ENCODE data around the gene TSPAN9. TPM values are rescaled to one million over a fixed set of nuclear protein-coding genes. Genes with fewer than 3 reads are reported as not detected.
A peak's percentile ranks its signal among the peaks of the same experiment; 100 is the strongest.

TSPAN9 gene
- total RNA-seq, 1 donor from 2014 or later, result 109 TPM

DNA sequence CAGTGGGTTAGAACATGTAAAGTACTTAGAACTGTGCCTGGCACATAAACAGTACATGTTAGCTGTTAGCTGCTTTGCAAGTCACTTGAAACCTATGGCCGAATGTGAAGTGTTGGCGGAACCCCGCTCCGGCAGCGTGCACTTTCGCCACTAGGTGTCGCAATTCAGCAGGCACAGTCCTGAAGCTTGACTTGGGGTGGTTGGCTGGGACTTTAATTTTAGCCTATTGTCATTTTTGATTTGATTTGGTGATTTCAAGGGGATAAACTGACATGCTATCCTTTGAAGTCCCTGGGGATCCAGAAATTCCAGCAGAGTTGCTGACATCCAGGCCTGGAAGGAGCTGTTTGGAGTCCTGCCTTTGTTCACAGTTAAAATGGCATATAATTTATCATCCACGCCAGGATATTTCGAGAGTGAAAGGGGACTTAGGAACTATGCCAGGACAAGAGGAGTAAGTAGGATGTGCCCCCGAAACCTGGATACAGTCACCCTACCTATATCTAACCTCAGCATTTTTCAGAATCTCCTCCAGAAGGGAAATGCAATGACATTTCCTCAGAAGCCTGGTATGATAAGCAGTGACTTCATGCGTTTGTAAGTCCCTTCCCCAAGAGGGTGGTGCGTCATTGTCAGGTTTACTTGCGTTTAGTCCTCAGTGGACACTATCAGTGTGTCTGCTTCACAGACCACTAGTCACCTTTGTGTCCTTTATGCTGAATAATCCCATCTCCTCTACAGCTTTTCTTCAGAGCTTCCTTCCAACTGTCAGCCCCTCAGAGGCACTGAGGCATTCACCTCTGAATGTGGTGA lies 3.5 kb upstream of the TSPAN9 start:
- H3K4me3 ChIP-seq, result no peak overlapping the region
- H3K36me3 ChIP-seq, result no peaks in the 10 kb centered on the region
- H3K4me1 ChIP-seq, result peaks cover 6 to 23% of the 10 kb centered on the region in 2 donors
- no peaks in the 10 kb centered on the region for H3K27me3 ChIP-seq
- peak overlapping the region; percentile 47 to 65 for H3K27ac ChIP-seq
- intact Hi-C loops (cut with DNase I), result loop anchor here (1.0 to 10.0 kb wide), 4 partner anchors 61 to 731 kb away; no protein-coding TSS in a partner anchor
- H3K9me3 ChIP-seq, result no peaks in the 10 kb centered on the region
- peak in 1 of 2 donors; percentile 92 for DNase-seq (ENCODE audit: low spot score in 2 of 2)
- TF ChIP-seq CTCF (IDR thresholded peaks at IDR 0.05), result peak; percentile 74 to 98 (median 97)

DNA sequence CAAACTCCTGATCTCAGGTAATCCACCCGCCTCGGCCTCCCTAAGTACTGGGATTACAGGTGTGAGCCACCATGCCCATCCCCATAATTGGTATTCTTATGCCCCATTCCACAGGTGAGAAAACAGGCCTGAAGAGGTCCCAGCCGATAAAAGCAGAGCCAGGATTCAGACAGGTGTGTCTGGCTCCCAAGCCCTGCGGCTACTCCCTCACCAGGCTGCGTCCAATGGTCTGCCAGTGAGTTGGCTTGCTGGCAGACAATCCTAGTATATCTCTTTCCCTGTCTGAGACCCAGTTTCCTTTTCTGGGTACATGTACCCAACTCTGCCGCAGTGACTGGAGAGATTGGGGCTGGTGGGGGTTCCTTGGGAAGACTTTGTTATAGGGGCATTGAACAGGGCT lies 1.9 kb upstream of the TSPAN9 start:
- no peak overlapping the region for H3K4me3 ChIP-seq
- TF ChIP-seq CTCF (IDR thresholded peaks at IDR 0.05), result no peak
- H3K27ac ChIP-seq, result peak overlapping the region in 1 of 2 donors; percentile 87
- intact Hi-C loops (cut with DNase I), result loop anchor here (2.0 to 10.0 kb wide), 4 partner anchors 127 to 1197 kb away; partner anchors contain the start of gene CCND2
- DNase-seq (ENCODE audit: low spot score in 2 of 2), result no peak
- H3K27me3 ChIP-seq, result no peaks in the 10 kb centered on the region
- no peaks in the 10 kb centered on the region for H3K9me3 ChIP-seq
- no peaks in the 10 kb centered on the region for H3K36me3 ChIP-seq
- H3K4me1 ChIP-seq, result peaks cover 6 to 23% of the 10 kb centered on the region in 2 donors

- DNase-seq (ENCODE audit: low spot score in 2 of 2), result peak in 1 of 2 donors; percentile 73
- no peaks in the 10 kb centered on the region for H3K27me3 ChIP-seq
- H3K4me1 ChIP-seq, result peaks cover 6 to 23% of the 10 kb centered on the region in 2 donors
- TF ChIP-seq CTCF (IDR thresholded peaks at IDR 0.05), result no peak
- peak overlapping the region; percentile 85 to 88 for H3K27ac ChIP-seq
- no peaks in the 10 kb centered on the region for H3K9me3 ChIP-seq
- intact Hi-C loops (cut with DNase I), result loop anchor here (1.0 to 10.0 kb wide), 6 partner anchors 20 to 1195 kb away; partner anchors contain the start of gene CCND2
- H3K4me3 ChIP-seq, result peak overlapping the region; percentile 85 to 100
- no peaks in the 10 kb centered on the region for H3K36me3 ChIP-seq
These were observed 448 bp downstream of the TSPAN9 start for GRCh38 chr12:3077572-3078081.

- Histone ChIP-seq H3K4me3 (peak overlapping the region; percentile 85 to 100), H3K4me1 (peaks cover 6 to 19% of the 10 kb centered on the region in 2 donors), H3K9me3 (no peaks in the 10 kb centered on the region), H3K27me3 (no peaks in the 10 kb centered on the region), H3K36me3 (no peaks in the 10 kb centered on the region), H3K27ac (peak overlapping the region; percentile 85 to 88)
- TF ChIP-seq CTCF (IDR thresholded peaks at IDR 0.05), result no peak
- no peak for DNase-seq (ENCODE audit: low spot score in 2 of 2)
- intact Hi-C loops (cut with DNase I), result loop anchor here (5.0 to 10.0 kb wide), 3 partner anchors 139 to 1194 kb away; partner anchors contain the start of gene CCND2
These were observed 1.1 kb downstream of the TSPAN9 start for GRCh38 chr12:3078086-3078820.

DNA sequence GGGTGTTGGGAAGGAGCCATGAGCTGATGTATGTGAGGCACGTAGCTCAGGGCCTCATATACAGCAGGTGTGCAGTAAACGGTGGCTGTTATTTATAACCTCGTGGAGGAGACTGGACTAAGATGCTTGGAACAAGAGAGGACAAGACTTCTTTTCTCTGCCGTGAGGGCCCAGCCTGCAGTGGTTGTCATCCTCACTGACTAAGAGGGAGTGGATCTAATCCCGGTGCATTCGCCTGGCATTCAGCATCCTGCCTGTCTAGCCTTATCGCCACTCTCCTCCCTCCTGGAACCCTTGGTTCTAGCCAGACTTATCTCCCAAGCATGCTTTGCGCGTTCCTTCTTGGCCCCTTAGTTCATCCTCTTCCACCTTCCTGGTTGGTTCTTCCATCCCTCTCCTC lies 3.9 kb downstream of the TSPAN9 start:
- no peak overlapping the region for H3K27ac ChIP-seq
- DNase-seq (ENCODE audit: low spot score in 2 of 2), result no peak
- H3K4me3 ChIP-seq, result no peak overlapping the region
- peaks cover 2 to 7% of the 10 kb centered on the region in 2 donors for H3K36me3 ChIP-seq
- no peak for TF ChIP-seq CTCF (IDR thresholded peaks at IDR 0.05)
- intact Hi-C loops (cut with DNase I), result no loop called here
- H3K4me1 ChIP-seq, result peaks cover 6 to 13% of the 10 kb centered on the region in 2 donors
- no peaks in the 10 kb centered on the region for H3K9me3 ChIP-seq
- H3K27me3 ChIP-seq, result no peaks in the 10 kb centered on the region

Measured in ascending aorta (tissue), 2 donors.